HG02943 (cell line): ENCODE measurements around the gene GPR4.
"Not testable (repeated sequence)": the region's sequence is repeated elsewhere in the genome, so short reads cannot be mapped to it uniquely, and the experiment has no call there.

Source experiments
- ATAC-seq: cut with Tn5 transposase; IDR thresholded peaks from one replicate; pipeline ENCODE4 v1.9.1; 2021; ENCODE audit warnings: mild to moderate bottlenecking, low read depth, moderate library complexity; ENCODE audit not compliant: unreplicated experiment

The GPR4 gene

DNA sequence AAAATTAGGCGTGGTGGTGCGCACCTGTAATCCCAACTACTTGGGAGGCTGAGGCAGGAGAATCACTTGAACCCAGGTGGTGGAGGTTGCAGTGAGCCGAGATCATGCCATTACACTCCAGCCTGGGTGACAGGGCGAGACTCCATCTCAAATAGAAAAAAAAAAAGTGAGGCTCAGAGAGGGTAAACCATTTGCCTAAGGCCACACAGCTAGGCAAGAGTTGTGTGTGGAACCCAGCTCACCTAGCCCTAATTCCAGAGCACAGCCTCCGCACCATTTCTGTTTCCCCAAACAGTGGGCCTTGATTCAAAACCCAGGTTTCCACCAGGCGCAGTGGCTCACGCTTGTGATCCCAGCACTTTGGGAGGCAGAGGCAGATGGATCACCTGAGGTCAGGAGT, 26.2 kb upstream of the GPR4 start:
- ATAC-seq = not testable (repeated sequence)

DNA sequence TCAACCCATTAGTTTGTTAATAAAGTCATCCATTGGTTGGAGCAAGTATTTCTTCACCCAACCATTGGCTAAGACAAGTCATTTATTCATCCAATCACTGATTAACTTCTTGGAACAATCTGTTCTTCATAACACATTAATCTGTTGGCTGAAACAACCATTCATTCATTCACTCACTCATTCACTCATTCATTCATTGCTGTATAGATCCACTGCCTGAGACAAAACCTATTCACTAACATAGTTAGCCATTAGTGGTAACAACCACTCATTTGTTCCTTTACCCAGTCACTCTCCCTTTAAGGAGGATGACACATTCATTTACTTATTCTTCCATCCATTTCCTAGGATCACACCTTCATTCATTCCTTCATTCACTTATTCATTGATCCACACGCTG, 22.0 kb upstream of the GPR4 start:
- no peak for ATAC-seq

DNA sequence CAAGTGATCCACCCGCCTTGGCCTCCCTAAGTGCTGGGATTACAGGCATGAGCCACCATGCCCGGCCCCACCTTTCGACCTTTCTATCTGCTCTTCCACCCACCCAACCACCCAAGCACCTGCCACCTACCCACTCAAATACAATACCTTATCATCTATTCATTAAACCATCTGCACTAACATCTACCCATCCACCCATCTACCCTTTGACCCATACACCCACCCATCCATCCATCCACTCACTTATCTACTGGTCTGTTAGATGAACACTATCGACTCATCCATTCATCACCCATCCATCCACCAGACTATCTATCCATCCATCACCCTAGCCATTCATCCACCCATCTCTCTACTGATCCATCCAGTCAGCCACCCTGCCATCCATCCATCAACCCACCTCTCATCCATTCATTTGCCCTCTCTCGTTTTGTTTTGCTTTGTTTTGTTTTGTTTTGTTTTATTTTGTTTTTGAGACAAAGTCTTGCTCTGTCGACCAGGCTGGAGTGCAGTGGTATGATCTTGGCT, 20.0 kb upstream of the GPR4 start:
- ATAC-seq = no peak

DNA sequence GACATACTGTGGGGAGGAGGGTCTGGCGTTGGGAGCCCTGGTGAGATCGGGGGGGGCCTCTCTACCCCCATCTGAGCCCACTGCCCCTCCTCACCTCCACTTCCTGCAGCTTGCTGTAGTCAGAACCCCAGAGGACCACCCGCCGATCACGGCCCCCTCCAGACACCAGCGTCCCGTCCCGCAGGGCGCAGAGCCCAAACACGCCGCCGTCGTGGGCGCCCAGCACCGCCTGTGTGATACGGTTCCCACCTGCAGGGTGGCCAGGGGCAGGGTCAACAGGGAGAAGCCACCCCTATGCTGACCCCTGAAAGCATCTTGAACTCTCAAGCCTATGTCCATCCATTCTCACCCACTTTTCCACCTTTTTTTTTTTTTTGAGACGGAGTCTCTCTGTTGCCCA, 19.4 kb upstream of the GPR4 start:
- ATAC-seq = no peak

DNA sequence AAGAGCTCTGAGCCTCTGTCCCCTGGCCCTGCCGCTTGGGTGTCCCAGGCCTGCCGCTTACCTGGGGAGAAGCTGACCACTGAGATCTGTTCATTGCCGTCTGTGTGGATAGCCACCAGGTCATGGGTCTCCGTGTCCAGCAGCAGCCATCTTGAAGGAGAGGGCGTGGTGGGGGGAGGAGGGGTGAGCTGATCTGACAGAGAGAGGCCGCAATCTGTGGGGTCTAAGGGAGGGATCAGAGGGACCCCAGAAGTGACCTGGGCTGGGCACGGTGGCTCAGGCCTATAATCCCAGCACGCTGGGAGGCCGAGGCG, 14.6 kb upstream of the GPR4 start:
- no peak for ATAC-seq

DNA sequence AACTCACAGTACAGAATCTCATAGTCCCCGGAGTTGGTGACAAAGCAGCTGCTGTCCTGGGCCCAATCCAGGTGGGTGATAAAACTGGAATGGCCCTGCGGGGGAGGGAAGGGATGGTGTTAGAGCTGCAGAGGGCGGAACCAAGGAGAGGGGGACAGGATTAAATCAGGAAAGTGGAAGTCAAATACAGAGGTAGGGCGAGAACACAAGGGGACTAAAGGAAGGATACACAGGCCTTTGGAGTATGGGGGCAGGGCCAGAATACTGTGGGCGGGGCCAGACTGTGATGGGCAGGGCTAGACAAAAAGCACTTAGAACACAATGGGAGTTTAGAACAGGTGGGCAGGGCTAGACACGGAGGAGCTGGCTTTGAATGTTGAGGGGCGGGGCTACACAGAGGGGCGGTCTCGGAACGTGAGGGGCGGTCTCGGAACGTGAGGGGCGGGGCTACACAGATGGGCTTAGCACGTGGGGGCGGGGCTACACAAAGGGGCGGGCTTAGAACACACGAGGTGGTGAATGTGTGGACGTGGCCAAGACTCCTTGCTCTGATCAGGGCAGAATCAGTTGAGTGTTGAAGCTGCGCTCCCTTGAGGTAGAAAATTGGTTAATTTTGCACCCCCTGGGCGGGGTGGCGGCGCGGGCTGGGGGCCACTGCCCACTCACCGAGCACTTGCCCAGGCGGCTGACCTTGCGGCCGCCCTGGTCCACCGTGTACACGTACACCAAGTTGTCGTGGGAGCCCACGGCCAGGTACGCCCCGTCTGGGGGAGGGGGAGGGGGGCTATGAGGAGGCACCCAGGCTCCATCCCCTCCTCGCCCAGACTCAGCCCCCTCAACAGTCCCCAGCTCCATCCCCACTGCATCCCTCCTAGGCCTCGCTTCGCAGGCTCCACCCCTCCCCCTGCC, 14.0 kb upstream of the GPR4 start:
- no peak for ATAC-seq

DNA sequence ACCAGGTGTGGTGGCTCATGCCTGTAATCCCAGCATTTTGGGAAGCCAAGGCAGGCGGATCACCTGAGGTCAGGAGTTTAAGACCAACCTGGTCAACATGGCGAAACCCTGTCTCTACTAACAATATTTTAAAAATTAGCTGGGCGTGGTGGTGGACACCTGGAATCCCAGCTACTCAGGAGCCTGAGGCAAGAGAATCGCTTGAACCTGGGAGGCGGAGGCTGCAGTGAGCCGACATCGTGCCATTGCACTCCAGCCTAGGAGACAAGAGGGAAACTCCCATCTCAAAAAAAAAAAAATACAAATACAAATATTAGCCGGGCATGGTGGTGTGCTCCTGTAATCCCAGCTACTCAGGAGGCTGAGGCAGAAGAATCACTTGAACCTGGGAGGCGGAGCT, 13.0 kb upstream of the GPR4 start:
- not testable (repeated sequence) for ATAC-seq

DNA sequence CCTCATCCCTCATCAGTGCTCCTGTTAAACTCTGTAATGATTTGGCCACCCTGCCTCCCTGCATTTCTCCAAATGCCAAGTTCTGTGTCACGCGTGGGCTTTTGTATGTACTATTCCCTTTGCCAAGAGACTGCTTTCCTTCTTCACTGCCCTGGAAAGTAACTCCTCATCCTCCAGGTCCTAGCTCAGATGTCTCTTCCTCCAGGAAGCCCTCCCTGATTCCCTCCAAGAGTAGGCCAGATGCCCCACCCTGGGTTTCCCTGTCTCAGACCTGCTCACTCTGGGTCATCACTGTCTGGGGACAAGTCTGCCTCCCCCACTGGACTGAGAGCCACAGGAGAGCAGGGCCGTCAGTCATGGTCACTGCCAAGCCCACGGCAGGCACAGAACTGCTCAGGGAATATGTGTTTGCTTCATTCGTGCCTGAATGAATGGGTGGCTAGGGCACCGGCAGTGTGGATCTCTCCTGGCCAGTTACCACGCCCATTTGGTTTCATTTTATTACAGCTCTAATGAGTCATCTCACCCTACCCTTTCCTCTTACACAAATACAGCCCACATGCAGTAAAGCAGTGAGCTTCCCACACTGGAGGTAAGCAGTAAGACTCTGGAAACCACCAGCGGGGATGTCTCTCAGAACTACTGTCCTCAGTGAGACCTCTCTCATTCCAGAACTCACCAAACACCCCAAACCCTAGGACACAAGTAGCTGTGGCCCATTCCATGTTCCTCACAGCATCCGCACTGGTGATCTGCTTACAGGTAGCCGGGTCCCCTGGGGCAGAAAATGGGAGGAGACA, 12.1 kb upstream of the GPR4 start:
- ATAC-seq = no peak

DNA sequence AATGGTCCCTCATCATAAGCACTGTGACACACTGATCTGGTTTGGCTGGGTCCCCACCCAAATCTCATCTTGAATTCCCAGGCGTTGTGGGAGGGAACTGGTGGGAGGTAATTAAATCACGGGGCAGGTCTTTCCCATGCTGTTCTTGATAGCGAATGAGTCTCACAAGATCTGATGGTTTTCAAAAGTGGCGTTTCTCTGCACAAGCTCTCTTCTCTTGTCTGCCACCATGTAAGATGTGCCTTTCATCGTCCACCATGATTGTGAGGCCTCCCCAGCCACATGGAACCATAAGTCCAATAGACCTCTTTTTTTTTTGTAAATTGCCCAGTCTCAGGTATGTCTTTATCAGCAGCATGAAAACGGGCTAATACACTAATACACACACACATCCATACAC, 6.9 kb upstream of the GPR4 start:
- ATAC-seq = no peak

DNA sequence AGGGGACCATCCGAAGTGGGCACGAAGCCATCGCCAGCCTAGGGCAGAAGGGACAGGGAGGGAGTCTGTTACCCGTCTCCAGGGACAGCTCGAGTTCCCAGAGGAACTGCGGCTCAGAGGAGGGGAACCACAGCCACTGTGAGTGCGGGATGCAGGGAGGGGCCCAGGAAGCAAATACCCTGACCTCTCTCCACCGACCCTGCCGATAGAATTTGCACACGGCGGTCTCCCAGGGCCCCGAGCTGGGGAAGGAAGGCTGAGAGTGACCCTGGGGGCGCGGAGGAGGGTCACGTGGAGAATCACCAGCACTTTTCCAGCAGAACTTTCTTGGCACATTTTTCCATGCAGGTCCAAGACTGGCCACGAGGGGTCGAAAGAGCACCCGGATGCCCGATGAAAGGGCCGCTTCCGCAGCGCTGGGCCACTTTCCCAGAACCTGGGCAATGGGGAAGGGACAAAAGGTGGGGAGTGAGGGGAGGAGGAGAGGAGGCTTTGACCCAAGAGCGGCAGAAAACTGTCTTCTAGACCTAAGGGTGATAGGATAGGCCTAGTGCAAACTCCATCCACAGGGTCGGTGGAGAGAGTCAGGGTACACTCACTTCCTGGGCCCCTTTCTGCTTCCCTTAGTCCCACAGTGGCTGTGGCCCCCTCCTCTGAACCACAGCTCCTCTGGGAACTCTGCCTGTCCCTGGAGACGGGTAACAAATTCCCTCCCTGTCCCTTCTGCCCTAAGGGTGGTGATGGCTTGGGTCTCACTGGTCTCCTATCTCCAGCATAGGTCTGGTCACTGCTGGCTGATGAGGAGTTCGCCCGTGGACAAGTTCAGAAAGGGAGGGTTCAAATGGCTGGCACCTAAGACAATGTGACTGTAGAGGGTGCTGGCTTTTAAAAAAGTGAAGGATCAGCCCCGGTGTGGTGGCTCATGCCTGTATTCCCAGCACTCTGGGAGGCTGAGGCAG, 5.3 kb upstream of the GPR4 start:
- no peak for ATAC-seq

DNA sequence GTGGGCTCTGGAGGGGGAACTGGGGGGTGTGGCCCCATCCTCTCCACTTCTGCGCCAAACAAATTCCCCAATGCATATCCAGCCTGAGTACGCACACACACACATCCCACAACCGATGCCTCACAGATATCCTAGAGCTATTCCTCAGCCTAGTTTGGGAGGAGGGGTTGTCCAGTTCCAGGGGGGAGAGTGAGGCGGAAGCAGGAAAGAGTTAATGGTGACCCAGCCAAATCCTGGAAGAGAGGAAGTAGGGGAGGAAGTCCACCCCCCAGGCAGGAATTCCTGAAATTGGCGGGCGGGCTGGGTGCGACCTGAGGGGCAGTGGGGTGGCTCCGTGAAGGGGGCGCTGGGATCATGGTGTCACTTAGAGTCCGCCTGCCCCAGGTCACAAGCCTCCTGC, 897 bp downstream of the GPR4 start:
- no peak for ATAC-seq

DNA sequence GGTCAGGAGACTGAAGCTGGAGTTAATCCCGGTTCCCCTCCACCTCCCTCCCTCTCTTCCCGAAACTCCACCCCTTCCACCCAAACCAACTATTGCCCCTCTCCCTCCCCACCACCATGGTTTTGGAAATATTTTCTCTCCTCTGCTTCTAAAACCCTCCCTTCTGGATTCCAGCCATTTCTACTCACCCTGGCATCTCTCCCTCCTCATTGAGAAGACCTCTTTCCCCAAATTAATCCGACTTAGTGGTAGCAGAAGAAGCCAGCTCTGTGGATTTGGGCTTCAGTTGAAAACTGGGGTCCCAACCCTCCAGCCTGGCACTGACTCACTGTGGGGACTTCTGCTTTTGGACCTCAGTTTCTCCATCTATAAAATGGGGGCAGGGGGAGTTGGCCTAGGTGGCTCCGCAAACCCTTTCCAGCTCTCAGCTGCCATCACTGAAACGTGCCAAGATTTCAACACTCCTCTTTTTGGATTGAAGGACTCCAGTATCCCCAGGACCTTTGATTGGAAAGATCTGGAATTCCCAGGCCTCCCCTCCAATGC, 1.6 kb downstream of the GPR4 start:
- no peak for ATAC-seq

DNA sequence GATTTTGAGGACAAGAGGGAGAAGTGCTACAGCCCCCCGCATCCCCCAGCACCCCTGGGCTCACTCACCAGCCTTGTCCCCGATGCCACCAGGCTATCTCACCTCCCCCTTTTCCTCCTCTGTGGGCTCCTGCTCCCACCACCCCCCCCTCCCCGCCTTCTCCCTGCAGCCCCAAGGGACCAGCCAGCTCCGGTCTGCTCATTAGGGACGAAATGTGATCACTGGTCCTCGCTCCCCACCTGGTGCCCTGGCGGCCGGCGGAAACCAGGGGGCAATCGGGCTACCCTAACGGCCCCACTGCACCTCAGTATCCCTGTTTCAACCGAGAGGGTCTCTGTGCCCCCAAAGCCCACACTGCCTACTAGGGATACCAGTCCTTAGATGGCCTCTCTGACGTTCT, 2.7 kb downstream of the GPR4 start:
- ATAC-seq = no peak

DNA sequence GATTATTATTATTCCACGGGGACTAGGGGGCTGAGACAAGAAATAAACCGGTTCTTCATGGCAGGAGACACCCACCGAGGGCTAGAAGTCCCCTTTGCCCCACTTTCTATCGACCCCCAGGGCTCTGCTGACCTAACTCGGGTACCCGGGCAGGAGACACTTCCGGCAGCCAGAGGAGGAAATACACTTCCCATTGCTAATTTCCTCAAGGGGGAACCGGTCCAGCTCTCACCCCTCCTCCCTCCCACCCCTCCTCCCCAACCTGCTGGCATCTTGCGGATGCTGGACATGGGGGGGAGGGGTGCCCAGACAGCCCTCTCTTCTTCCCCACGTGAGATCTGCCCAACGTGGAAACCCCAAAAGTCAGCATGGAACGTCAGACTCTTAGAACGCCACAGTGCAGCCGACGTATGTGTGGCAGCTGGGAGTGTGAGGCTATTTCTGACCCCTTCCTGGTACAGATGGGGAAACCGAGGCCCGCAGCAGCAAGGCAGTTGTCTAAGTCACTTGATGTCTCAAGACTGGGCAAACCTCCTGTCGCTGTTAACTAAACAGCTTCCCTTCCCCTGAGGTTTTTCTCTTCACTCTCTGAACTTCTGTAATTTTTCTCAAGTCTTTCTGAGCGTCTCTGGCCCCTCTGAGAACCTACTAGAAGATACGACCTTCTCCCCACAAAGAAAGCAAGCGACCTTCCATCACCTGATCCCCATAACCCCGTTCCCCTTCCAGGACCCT, 3.6 kb downstream of the GPR4 start:
- no peak for ATAC-seq

DNA sequence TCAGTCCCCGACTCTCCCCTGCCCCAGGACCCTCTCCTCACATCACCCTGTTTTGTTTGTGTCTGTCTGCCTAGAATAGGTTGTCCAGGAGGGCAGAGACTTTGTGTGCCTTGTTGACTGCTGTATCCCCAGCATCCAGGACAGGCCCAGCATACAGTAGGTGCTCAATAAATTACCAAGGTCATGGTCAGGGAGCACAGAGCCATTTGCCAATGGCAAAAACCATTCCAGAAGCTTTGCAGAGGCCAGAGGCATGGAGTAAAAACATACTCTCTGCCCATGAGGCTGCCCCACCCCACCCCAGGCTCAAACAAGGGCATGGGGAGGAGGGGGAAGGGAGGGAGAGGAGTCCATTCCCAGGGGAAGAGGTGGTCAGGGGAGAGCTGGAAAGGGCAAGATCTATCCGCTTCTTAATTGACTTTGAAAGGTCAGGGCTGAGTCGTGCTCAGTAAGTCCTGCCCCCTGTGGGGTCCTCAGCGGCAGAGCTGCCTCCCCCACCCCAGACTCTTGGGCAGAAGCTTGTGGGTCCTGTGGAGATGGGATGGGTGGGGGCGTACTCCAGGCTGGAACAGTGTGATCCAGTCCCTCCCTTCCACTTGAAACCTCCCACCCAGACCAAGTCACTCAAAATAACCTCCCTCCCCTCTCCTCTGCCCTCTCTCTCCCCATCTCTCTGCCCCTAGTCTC, 4.4 kb downstream of the GPR4 start:
- no peak for ATAC-seq

DNA sequence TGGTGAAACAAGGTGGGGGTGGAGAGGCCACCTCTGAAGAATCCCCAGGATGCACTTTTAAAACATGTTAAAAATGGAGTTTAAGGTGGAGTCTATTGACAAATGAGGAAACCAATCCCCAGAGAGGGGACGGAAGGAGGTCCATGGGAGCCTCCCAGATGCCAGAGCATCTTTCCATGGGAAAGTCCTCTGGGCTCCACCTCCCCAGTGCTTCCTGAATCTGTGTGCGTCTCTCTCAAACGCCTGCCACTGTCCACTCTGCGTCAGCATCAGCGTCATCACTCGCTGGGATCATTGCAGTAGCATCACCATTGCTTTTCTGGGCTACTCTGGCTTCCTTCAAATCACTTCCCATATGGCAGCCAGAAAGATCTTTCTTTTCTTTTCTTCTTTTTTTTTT, 6.2 kb downstream of the GPR4 start:
- no peak for ATAC-seq

DNA sequence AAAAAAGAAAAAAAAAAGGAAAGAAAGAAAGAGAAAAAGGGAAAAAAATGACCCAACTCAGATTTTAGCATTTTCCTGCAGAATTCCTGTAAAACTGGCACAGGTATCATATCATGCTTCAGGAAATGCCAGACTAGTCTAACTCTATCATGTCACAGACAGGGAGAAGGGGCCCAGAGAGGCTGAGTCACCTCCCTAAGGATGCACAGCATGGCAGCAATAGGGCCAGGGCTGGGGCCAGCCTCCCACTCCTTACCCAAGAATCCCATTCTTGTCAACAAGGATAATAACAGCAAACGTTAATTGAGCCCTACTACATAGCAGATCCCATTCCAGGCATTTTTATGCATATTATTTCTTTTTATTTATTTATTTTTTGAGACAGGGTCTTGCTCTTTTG, 8.5 kb downstream of the GPR4 start:
- ATAC-seq = no peak

DNA sequence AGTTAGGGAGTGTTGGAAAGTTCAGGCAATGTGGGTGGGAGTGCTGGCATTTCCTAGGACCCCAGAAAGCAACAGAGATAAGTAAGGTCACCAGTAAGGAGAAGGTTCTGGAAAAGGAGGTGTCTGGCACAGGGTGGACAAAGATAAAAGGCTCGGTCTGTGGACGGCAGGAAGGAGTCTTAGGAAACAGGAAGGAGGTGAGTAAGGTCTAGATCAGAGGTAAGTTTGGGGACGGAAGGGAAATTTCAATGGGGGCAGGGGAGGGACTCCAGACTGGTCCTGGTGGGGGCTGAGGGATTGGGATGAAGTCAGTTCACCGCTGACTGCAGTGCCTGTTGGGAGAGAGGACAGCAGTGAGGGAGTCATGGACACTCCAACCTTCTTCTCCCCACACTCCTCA, 9.6 kb downstream of the GPR4 start:
- ATAC-seq = no peak

DNA sequence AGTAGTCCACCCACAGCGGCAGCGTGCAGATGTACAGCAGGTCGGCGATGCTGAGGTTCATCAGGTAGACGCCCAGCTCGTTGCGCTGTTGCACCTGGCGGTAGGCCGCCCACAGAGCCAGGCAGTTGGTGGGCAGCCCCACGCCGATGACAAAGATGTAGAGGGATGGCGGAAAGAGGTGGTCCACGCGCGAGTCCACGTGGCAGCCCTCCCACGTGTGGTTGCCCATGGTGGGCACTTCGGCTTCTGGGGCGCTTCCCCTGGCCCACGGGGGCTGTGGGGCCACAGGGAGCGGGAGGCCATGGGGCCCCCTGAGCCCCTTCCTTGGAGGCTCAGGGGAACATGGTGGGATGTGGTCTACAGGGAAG, 10.4 kb downstream of the GPR4 start:
- ATAC-seq = no peak
